Endothelial cell (in vitro differentiated cells): ENCODE measurements around the gene MYO15B. TPM values are rescaled to one million over a fixed set of nuclear protein-coding genes. Genes with fewer than 3 reads are reported as not detected.
"Not testable (repeated sequence)": the region's sequence is repeated elsewhere in the genome, so short reads cannot be mapped to it uniquely, and the experiment has no call there.

ENCODE experiments used
- DNase-seq: peaks from one replicate; pipeline ENCODE4 v3.0.0; 2021; ENCODE audit warnings: low spot score
- H3K27ac Mint-ChIP-seq: one replicate; pipeline ENCODE4 v1.8.0; 2021; ENCODE audit warnings: mixed read lengths, inconsistent platforms; ENCODE audit not compliant: unreplicated experiment
- H3K27me3 Mint-ChIP-seq: one replicate; pipeline ENCODE4 v1.8.0; 2021; ENCODE audit warnings: mild to moderate bottlenecking, moderate library complexity, mixed read lengths, inconsistent platforms; ENCODE audit not compliant: unreplicated experiment
- H3K36me3 Mint-ChIP-seq: one replicate; pipeline ENCODE4 v1.8.0; 2021; ENCODE audit warnings: mild to moderate bottlenecking, low read depth, mixed read lengths, inconsistent platforms; ENCODE audit not compliant: unreplicated experiment
- H3K4me1 Mint-ChIP-seq: one replicate; pipeline ENCODE4 v1.8.0; 2021; ENCODE audit warnings: mild to moderate bottlenecking, mixed read lengths, inconsistent platforms; ENCODE audit not compliant: unreplicated experiment
- H3K4me3 Mint-ChIP-seq: one replicate; pipeline ENCODE4 v1.8.0; 2021; ENCODE audit warnings: mild to moderate bottlenecking, mixed read lengths, inconsistent platforms; ENCODE audit not compliant: unreplicated experiment
- H3K9me3 Mint-ChIP-seq: one replicate; pipeline ENCODE4 v1.8.0; 2021; ENCODE audit warnings: mixed read lengths, inconsistent platforms; ENCODE audit not compliant: unreplicated experiment
- CTCF ChIP-seq: fragments of 200-600 bp; sonication (generic); IDR thresholded peaks from one replicate; pipeline ENCODE4 v1.5.0; 2021; ENCODE audit warnings: antibody characterized with exemption; ENCODE audit not compliant: unreplicated experiment
- total RNA-seq: library from RNA; stranded (reverse); fragmentation: NEBNext Ultra II Directional; extraction: Animal tissue kit (Norgen Biotek cat#: 25700); gene quantifications from one replicate; pipeline ENCODE4 v1.2.1, GENCODE V29; 2021; ENCODE audit not compliant: unreplicated experiment

The MYO15B gene
- total RNA-seq, 1 donor from 2014 or later = 224 TPM

- no peaks in the 10 kb centered on the region for H3K9me3 Mint-ChIP-seq
- no peak overlapping the region for H3K27ac Mint-ChIP-seq
- no peak for DNase-seq
- TF ChIP-seq CTCF = no peak
- no peaks in the 10 kb centered on the region for H3K27me3 Mint-ChIP-seq
- no peak overlapping the region for H3K4me3 Mint-ChIP-seq
- no peaks in the 10 kb centered on the region for H3K36me3 Mint-ChIP-seq
- H3K4me1 Mint-ChIP-seq = no peaks in the 10 kb centered on the region
Measured at GRCh38 chr17:75575197-75575596, 12.4 kb upstream of the MYO15B start.

- Mint-ChIP-seq H3K4me1 (no peaks in the 10 kb centered on the region), H3K36me3 (no peaks in the 10 kb centered on the region), H3K9me3 (no peaks in the 10 kb centered on the region), H3K27me3 (no peaks in the 10 kb centered on the region), H3K27ac (no peak overlapping the region), H3K4me3 (peak overlapping the region; percentile 31)
- TF ChIP-seq CTCF = no peak
- no peak for DNase-seq
Measured at GRCh38 chr17:75575728-75576127, 11.9 kb upstream of the MYO15B start.

- H3K27ac Mint-ChIP-seq = no peak overlapping the region
- H3K27me3 Mint-ChIP-seq = no peaks in the 10 kb centered on the region
- DNase-seq = no peak
- H3K4me3 Mint-ChIP-seq = no peak overlapping the region
- no peaks in the 10 kb centered on the region for H3K9me3 Mint-ChIP-seq
- H3K4me1 Mint-ChIP-seq = no peaks in the 10 kb centered on the region
- no peaks in the 10 kb centered on the region for H3K36me3 Mint-ChIP-seq
- TF ChIP-seq CTCF = no peak
Measured at GRCh38 chr17:75576661-75577060, 10.9 kb upstream of the MYO15B start.

- not testable (repeated sequence) for H3K36me3 Mint-ChIP-seq, H3K9me3 Mint-ChIP-seq, H3K4me1 Mint-ChIP-seq, DNase-seq, H3K27me3 Mint-ChIP-seq, H3K27ac Mint-ChIP-seq, H3K4me3 Mint-ChIP-seq
Measured at GRCh38 chr17:75581121-75581725, 6.4 kb upstream of the MYO15B start.

- DNase-seq, H3K36me3 Mint-ChIP-seq, H3K9me3 Mint-ChIP-seq, H3K27ac Mint-ChIP-seq, H3K27me3 Mint-ChIP-seq, H3K4me1 Mint-ChIP-seq, H3K4me3 Mint-ChIP-seq: not testable (repeated sequence)
Measured at GRCh38 chr17:75583197-75583596, 4.4 kb upstream of the MYO15B start.

GRCh38 chr17:75584849-75585175, 2.8 kb upstream of the MYO15B start:
- TF ChIP-seq CTCF = no peak
- H3K36me3 Mint-ChIP-seq = no peaks in the 10 kb centered on the region
- no peak overlapping the region for H3K27ac Mint-ChIP-seq
- peaks cover 8% of the 10 kb centered on the region for H3K27me3 Mint-ChIP-seq
- no peak overlapping the region for H3K4me3 Mint-ChIP-seq
- no peak for DNase-seq
- no peaks in the 10 kb centered on the region for H3K9me3 Mint-ChIP-seq
- no peaks in the 10 kb centered on the region for H3K4me1 Mint-ChIP-seq
